Measurements from ENCODE around the gene MAD1L1.
"Not testable (repeated sequence)": the region's sequence is repeated elsewhere in the genome, so short reads cannot be mapped to it uniquely, and the experiment has no call there.

The MAD1L1 gene

DNA sequence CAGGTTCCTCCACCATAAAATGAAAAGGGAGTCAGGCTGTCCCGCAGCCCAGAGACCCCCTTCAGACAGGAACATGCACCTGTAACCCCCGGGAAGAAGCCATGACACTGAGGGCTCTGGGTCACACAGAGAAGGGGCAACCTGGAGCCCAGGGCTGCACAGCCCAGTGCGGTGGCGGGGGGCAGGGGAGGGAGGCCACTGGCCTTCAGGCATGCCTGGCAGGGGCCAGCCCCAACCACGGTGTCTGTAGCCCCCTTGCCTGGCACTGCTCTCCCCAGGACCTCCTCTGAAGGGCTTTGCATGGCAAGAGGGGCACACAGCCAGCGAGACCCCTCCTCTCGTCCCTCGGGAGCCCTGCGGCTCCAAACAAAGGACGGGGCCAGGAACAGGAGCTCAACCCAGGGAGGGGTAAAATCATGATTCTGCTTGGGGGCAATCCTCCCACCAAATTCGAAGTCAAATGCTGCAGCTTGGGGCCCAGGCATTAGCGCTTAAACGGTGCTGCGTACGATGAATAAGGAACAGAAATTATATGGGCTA lies 235.1 kb downstream of the MAD1L1 start:
- no peak for DNase-seq

DNA sequence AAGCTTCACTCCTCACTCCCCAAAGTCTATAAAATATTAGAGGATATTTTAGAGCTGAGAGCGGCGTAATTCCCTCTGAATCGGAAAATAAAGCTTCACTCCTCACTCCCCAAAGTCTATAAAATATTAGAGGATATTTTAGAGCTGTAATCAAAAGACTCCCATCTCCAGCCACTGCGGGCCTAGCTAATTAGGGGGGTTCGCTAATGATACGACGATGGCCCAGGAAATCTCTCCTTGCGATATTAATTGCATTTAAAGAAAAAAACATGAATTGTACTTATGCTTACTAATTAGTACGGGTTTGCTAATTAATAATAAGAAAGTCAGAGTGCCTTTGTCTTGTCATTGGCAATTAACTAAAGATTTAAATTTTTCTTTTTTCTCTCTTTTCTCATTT lies 235.9 kb downstream of the MAD1L1 start:
- DNase-seq: no peak

DNA sequence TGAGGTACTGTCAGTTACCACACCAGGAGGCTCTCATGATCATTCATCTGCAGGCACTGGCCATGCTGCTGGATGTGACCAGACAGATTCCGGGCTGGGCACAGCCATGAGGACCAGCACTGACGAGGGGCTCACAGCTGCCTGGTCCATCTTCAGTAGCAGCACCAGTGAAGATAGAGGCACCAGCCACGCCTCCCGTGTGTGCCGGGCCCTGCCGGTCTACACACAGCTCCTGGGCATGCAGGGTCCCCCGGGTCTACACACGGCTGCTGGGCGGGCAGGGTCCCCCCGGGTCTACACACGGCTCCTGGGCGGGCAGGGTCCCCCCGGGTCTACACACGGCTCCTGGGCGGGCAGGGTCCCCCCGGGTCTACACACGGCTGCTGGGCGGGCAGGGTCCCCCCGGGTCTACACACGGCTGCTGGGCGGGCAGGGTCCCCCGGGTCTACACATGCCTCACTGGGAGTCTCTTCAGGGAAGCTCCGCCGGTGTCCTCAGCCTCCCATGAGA lies 236.8 kb downstream of the MAD1L1 start:
- DNase-seq: not testable (repeated sequence)

DNA sequence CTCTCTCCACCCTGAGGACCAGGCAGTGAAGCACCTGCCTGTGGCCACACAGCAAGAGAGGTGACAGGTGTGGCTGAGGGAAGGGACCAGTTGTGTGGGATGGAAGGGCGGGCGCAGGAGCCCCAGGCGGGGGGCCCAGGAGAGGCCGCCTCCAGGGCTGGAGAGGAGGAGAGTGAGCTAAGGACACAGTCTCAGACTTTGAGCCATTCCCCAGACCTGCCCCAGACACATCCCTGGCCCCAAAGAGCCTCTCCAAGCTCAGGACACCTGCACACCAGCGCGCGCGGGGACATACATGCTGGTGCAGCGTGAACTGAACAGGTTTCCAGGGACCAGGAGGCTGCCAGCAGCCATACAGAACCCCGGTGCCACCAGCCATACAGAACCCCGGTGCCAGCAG lies 237.3 kb downstream of the MAD1L1 start:
- no peak for DNase-seq

DNA sequence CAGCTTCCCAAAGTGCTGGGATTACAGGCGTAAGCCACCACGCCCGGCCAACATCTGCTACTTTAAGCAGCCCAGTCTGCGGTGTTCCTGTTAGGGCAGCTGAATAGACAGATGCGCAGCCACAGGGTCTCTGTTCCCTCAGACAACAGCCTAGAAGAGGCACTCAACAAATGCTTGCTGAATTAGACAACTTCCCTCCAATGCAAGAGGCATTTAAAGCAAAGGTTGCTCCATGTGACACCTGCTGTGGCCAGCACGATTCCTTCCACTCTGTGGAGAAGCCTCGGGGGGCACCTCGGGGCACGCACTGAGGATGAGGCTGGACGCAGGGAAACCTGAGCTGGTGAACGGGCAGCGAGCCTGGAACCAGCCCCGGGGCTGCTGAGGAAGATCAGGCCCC lies 237.8 kb downstream of the MAD1L1 start:
- DNase-seq: no peak

DNA sequence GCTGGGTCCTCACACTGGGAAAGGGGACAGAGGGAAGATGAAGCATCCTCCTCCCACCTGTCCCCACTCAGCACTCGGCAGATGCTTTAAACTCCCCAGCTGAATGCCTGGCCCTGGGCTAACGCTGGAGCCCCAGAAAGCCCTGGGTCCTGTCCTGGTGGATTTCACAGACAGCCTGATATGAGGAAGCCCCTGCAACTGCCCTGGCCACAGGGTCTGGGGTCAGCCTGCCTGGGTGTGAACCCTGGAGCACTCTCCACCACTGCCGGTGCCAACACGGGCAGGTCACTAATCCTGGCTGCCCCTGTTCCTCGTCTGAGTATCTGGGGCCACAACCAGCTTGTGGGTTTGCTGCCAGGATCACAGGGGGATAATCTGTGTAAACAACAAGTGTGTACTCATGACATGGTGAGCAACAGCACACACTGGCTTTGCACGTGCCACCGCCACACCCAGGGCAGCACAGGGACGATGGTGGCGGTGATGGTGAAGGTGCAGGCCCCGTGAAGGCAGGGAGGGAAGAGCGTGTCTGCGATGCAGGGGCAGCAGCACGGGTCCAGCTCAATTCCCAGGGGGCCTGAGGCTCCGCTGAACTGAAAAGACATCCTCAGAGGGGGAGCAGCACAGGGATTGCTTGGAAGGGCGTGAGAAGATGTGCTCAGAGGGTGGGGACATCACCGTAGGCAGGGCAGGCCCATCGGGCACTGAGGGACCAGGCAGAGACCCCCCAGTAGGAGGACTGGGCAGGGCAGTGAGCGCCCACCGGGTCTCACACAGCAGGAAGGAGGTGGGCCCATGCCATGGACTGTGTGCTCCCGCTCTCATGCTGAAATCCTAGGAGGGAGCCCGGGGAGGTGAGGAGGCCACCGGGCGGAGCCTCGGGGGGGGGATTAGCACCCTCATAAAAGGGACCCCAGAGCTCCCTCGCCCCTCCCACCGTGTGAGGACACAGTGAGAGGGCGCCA lies 238.7 kb downstream of the MAD1L1 start:
- no peak for DNase-seq

DNA sequence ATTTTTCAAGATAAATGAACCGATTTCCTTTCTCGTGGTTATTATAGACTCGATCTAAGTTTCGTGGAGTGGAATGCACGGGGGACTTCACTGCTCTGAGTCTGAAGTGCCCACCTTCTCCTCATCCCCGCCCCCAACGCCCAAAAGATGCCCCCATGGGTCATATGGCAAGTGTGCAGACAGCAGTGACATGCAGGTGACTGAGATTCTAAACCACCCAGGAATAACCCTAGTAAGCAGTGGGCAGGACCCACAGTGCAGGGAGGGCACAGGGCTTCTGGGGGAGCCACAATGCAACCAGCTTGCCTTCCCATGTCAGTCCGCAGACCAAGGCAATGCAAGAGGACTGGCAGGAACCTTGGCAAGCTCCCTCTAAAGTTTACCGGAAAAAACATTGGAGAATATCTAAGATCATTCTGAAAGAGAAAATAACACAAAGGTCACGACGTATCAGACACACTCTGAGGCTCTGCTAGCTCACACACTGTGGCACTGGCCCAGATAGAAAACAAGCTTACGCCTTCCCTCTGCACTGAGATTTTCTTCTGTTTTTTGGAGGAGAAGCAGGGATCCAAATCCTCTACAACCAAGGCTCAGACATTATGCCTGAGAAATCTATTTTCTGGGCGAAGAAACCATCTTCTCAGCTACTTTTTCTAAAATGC lies 239.6 kb downstream of the MAD1L1 start:
- DNase-seq: no peak

DNA sequence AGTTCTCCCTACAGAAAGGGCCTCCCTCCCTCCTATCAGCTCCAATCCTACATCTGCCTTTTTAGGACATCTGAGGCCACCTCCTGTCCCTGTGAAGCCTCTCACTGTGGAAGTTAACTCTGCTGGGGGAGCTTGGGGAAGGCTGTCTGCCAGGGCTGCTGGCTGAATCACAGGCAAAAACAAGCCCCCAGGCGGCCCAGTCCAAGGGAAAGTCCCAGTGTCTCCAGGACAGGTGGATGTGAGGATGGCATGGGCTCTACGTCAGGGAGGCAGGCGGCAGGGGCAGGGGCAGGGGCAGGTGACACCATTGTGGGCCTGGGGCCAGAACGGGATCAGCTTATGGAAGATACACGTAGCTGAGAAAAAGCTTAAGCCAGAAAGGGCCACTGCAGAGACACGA lies 240.2 kb downstream of the MAD1L1 start:
- no peak for DNase-seq

DNA sequence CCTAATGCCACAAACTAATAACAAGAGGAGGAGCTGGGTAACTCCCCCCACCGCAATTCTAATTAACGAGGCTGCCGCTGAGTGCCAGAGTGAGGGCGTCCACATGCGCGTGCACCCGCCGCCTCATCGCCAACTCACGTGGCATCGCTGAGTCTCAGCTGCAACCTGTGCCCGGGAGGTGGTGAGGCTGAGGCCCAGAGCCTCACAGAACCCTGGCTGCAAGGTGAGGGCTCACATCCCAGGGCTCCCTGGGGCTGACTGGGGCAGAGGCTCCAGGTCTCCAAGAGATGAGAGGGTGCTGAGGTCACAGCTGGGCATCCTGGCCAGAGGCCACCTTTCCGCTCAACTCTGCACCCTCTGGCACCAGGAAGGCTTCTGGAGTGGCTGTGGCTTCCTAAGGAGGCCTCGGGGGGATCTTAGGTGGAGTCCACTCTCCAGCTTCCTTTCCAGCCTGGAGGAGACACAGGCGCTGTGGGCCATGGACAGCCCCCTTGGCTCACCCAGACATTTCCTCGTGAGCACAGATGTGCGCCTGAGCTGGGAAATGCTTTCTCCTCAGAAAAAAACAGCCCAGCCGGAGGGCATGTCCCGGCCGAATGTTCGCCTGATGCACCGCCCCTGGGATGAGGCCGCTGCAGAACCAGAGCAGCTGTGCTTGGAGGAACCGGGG lies 242.6 kb downstream of the MAD1L1 start:
- no peak for DNase-seq

DNA sequence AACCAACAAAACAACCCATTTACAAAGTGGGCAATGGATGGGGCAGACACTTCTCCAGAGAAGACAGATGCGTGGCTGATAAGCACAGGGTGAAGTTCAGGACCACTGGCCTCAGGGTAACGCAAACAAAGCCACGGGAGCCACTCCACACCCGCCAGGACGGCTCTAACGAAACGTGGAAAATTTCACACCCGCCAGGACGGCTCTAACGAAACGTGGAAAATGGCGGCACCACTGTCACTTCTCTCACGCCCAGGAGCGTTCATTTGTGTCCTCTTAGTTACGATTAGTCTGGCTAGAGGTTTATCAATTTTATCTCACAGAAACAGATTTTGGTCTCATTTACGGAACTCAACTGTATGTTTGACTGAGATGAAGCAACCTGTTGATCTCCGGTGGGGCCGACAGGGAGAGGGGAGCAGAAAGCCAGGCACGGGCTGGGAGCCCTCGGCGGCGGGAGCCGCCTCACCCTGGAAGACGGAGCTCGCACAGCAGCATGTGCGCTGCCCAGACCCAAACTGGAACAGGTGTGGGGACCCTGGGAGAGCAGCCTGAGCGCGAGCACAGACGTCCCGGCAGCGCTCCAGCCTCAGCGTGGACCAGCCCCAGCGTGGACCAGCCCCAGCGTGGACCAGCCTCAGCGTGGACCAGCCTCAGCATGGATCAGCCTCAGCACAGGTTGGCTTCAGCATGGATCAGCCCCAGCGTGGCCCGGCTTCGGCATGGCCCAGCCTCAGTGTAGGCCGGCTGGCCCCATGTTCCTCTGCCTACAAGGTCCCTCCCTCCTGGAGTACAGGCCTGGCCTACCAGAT lies 243.5 kb downstream of the MAD1L1 start:
- no peak for DNase-seq

DNA sequence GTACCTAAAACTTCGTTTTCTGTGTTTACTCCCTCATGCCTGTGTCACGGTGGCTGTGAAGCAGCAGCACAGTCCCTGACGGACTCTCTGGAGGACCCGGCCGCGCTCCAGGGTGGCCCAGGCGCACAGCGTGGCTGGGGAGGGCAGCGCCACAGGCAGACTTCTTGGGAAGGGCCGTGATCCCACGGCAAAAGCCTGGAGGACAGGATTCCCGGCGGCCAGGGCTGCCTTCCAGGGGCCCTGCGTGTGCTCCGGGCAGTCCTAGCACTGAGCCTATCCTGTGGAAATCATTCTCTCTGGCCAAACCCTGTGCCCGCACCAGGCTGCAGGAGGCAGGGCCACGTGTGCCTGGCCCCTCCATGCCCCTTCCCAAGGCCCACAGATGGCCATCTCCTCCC lies 244.2 kb downstream of the MAD1L1 start:
- DNase-seq: no peak

DNA sequence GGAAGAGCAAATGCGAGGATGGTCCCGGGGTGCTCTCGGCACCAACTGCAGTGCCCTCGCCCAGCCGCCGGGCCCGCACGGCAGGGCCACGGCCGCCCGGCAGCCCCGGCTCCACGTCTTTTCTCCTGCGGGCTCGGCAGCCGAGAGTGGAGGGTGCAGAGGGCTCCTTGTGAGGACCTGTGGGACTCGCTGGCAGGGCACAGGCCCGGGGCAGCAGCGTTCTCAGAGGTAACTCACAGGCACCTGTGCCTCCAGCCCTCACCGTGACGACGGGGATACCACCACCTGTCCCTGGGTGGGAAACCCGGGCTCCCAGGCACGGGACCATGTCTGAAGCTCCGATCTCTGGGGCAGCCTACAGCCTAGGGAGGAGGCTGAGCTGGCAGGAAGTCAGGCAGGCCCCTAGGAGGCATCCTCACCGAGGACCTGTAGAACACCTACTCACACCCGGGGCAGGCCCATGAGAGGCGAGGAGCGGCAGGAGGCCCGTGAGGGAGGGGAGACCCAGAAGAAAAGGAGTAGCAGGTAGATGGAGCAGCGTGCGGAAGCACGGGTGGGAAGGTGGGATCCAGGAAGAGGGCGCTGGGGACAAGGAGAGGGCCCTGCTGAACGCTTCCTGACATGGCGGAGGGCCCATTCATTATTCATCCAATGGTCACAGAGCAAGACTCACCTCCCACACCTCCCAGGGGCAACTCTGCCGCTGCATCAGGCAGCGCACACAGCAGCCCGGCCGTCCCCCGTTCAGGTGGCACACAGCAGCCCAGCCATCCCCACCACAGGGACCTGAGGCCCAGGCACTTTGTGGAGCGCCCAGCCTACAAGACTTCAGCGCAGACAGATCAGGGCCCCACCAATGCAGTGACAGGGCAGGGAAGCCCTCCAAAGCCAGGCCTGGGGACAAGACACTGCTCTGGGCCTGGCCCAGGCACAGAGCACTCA lies 244.9 kb downstream of the MAD1L1 start:
- DNase-seq: no peak

DNA sequence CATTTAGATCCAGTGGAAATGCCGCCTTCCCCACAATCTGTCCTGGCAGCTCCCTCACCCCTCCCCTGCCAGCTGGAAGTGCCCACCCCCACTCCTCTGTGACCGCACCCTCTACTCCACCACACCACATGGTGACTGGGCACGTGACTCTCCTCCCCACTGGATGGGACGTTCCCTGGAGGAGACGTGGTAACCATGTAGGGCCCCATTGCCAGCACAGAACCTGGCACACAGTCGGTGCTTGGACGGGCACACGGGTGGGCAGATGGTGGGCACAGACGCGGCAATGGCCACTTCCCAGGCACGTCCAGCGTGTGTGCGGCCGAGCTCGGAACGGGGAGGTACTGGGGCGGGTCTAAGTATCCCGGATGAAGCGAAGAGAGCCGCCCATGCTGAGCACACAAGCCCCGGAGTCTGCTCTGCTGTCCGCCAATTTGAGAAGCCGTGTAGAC lies 245.6 kb downstream of the MAD1L1 start:
- DNase-seq: no peak

DNA sequence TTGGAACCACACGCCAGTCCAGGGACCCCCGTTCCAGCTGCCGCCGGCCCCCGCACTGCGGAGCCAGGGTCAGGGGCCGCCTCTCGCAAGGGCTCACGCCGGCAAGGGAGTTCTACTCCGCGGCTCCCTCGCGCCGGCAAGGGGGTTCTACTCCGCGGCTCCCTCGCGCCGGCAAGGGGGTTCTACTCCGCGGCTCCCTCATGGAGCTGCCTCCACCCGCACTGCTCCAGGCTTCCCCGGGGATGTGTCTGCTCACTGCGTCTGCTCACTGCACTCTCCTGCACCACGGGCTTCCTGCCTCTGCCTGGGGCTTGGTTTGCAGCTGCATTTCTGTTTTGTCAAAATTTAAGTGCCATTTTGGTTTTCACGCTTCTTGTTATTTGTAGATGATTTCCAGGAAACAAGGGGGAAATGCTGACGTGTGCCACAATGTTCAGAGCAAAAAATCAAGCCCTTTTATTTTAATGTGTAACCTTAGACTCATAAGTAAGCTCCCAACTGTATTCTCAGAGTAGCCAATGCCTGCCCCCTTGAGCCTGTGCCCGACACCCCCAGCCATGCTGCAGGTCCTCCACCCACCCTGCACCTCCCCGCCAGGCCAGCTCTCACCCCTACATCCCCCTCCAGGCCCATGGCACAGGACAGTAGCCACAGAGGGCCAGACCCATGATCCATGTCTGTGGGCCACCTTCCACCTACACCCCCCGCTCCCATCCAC lies 246.2 kb downstream of the MAD1L1 start:
- no peak for DNase-seq

DNA sequence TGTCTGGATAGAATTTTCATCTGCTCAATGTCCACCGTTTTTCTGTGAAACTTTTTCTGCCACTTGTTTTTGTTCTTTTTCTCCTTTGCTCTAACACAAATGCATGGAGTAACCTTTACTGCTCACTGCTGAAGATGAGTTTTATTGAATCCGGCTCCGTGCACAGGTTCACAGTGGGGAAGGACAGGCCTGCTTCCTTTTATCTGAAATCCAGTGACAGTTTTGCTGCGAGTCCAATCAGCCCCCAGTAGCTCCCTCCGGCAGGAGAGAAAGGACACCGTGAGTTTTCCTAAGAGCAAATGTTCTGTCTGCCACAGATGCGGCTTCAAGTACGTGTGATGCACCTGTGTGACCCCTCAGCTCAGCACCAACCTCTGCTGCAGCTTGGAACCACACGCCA lies 246.8 kb downstream of the MAD1L1 start:
- no peak for DNase-seq

DNA sequence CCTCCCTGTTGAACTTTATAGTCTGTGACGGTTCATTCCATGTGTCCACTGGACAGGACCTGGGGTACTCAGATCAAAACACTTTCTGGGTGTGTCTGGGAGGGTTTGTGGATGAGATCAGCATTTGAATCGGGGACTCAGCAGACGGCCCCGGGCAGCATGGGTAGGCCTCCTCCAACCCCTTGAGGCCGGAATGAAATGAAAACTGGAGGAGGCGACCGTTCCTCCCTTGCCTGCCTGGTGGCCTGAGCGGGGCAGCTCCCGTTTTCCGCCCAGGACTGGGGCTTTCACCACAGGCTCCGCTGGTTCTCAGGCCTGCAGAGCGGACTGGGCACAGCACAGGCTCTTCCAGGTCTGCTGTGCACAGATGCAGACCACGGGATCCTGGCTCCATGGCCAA lies 247.7 kb downstream of the MAD1L1 start:
- no peak for DNase-seq

DNA sequence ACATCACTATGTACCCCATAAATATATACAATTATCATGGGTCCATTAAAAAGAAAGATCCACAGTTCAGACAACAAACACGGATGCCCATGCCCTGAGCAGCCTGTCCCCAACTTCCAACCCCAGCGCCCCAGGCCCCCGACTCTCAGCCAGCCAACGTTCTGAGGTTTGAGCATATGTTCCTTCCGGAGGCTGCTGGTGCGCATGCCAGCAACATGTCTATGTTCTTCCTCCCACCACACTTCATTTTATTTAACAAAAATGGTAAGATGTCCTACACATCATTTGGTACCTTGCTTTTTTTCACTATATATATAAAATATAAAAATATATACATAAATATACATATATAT lies 250.9 kb downstream of the MAD1L1 start:
- DNase-seq: no peak

DNA sequence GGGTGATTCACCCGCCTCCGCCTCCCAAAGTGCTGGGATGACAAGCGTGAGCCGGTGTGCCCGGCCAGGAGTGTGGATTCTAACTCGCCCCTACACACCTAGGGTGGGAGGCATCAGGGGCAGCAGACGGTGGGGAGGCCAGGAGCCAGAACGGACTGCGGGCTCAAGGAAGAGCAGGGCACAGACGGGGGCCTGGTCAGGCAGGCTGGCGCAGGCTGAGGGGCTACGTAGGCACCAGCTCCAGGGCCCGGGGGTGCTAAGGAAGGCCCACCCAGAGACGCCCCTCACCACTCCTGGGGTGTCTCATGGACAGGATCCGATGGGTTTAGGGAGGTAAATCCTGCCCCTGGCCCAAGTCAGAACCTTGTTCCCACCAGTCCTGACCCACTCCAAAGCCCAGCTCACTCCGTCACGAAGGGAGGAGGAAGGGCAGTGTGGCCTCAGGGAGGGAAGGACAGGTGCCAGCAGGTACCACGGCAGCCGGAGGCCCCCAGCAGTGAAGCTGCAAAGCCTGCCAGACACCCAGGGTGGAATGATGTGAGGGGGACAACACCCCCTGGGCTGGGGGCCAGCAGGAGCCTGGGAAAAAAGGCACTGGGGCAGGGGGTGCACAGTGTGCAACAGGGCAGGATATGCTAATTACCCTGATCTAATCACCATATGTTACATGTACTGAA lies 251.4 kb downstream of the MAD1L1 start:
- DNase-seq: no peak

DNA sequence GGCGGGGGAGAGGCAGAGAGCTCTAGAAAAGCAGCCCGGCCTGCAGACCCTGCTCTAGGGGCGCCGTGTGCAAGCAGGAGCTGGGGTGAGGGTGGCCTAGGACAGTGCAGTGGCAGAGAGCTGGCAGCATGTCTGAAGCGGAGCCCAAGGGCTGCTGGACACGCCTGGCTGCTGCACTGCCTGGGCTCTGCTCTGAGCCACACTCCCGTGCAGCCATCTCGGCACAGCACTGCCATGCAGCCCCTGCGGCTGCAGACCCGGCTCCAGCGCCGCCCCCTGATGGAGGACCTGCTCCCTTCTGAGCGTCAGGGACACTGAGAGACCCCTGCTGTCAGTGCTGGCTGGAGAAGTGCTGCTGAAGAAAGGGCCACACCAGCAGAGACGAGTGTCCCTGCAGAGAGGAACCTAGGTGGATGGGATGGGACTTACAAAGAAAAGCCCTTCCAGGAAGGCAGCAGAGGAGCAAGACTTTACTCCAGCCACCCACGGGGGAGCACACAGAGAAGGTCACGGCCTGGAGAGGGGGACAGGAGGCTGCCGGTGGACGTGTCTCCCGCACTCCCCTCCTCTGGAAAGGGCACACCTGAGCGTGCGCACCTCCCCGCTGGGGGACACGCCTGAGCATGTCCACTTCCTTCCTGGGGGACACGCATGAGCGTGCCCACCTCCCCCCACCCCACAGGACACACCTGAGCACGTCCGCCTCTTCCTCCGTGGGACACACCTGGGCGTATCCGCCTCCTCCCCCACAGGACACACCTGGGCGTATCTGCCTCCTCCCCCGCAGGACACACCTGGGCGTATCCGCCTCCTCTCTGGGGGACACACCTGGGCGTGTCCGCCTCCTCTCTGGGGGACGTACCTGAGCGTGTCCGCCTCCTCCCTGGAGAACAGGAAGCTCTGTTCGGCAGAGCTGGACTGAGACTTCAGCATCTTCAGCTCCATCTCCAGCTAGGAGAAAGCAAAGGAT lies 252.9 kb downstream of the MAD1L1 start:
- DNase-seq: no peak
